IMR-90 (cell line): ENCODE results near the gene SMC5. TPM values are rescaled to one million over a fixed set of nuclear protein-coding genes. Genes with fewer than 3 reads are reported as not detected.
A peak's percentile ranks its signal among the peaks of the same experiment; 100 is the strongest.

Source experiments
- ATAC-seq: fragments of 200-7000 bp; cut with Tn5 transposase; 2 replicates; pipeline ENCODE4 v1.9.1; 2020; ENCODE audit warnings: low read depth, mild to moderate bottlenecking, moderate library complexity
- BruUV-seq: library from RNA; stranded (reverse); fragments of 400-500 nt; replicated peaks from 2 replicates; lab custom pipeline; 2021; lab: Mats Ljungman, UMichigan
- CTCF ChIA-PET: fragments of 300-600 bp; formaldehyde crosslinking; extraction: SDS; loops from one replicate; lab custom pipeline; 2021; ENCODE audit warnings: antibody characterized with exemption; lab: Yijun Ruan, JAX
- POLR2A ChIA-PET: fragments of 300-600 bp; sonication (Branson Sonifier 250); formaldehyde crosslinking; loops from one replicate; lab custom pipeline; 2022; ENCODE audit warnings: antibody characterized with exemption; ENCODE audit not compliant: unreplicated experiment; lab: Charles Lee
- DNase-seq: peaks from one replicate; pipeline ENCODE4 v3.0.0; 2013
- H2AFZ ChIP-seq: replicated peaks from 2 replicates; pipeline ENCODE3; 2013; ENCODE audit warnings: low read length, mild to moderate bottlenecking; ENCODE audit not compliant: poor library complexity
- H2AK5ac ChIP-seq: 2 replicates; pipeline ENCODE4 v1.6.1; 2013; ENCODE audit warnings: low read depth, low read length, inconsistent platforms
- H2AK9ac ChIP-seq: replicated peaks from 2 replicates; pipeline ENCODE3; 2013; ENCODE audit warnings: mild to moderate bottlenecking, low read depth, low read length, moderate library complexity; ENCODE audit not compliant: poor library complexity
- H2BK120ac ChIP-seq: 2 replicates; pipeline ENCODE4 v1.6.1; 2013; ENCODE audit warnings: low read depth, low read length, inconsistent platforms
- H2BK15ac ChIP-seq: 3 replicates; pipeline ENCODE4 v1.6.1; 2013; ENCODE audit warnings: low read depth, low read length, inconsistent platforms
- H2BK20ac ChIP-seq: 2 replicates; pipeline ENCODE4 v1.6.1; 2013; ENCODE audit warnings: low read depth, mild to moderate bottlenecking, inconsistent platforms, low read length, moderate library complexity
- H2BK5ac ChIP-seq: 2 replicates; pipeline ENCODE4 v1.6.1; 2013; ENCODE audit warnings: mild to moderate bottlenecking, low read depth, low read length, inconsistent platforms; ENCODE audit not compliant: poor library complexity, severe bottlenecking
- H3K14ac ChIP-seq: replicated peaks from 2 replicates; pipeline ENCODE4 v1.6.1; 2013; ENCODE audit warnings: low read depth, low read length, inconsistent platforms
- H3K18ac ChIP-seq: 2 replicates; pipeline ENCODE4 v1.6.1; 2013; ENCODE audit warnings: low read depth, low read length, control low read depth
- H3K23ac ChIP-seq: 2 replicates; pipeline ENCODE4 v1.6.1; 2013; ENCODE audit warnings: low read depth, low read length, inconsistent platforms
- H3K27ac ChIP-seq: 2 replicates; pipeline ENCODE4 v1.5.1; 2013; ENCODE audit warnings: mild to moderate bottlenecking, control low read depth, low read length; ENCODE audit not compliant: insufficient read depth
- H3K27me3 ChIP-seq: 2 replicates; pipeline ENCODE4 v1.6.1; 2013; ENCODE audit warnings: low read length; ENCODE audit not compliant: control insufficient read depth, insufficient read depth
- H3K36me3 ChIP-seq: 2 replicates; pipeline ENCODE4 v1.6.1; 2013; ENCODE audit warnings: low read length, mixed read lengths; ENCODE audit not compliant: control insufficient read depth, insufficient read depth
- H3K4ac ChIP-seq: 2 replicates; pipeline ENCODE4 v1.6.1; 2013; ENCODE audit warnings: low read depth, low read length, inconsistent platforms
- H3K4me1 ChIP-seq: 2 replicates; pipeline ENCODE4 v1.6.1; 2013; ENCODE audit warnings: low read length, mixed read lengths; ENCODE audit not compliant: control insufficient read depth, insufficient read depth
- H3K4me2 ChIP-seq: 2 replicates; pipeline ENCODE4 v1.6.1; 2013; ENCODE audit warnings: low read depth, mild to moderate bottlenecking, control low read depth, low read length, moderate library complexity
- H3K4me3 ChIP-seq: 2 replicates; pipeline ENCODE4 v1.5.1; 2013; ENCODE audit warnings: low read depth, mild to moderate bottlenecking, control low read depth, low read length, moderate library complexity; ENCODE audit not compliant: insufficient read depth
- H3K56ac ChIP-seq: 2 replicates; pipeline ENCODE4 v1.6.1; 2013; ENCODE audit warnings: low read length, inconsistent platforms; ENCODE audit not compliant: insufficient read depth; ENCODE audit errors: extremely low read depth
- H3K79me1 ChIP-seq, 2 experiments: 2 replicates each; pipeline ENCODE4 v1.6.1; 2013; ENCODE audit warnings: low read length in 2 of 2, inconsistent platforms in 1 of 2, low read depth in 1 of 2
- H3K9ac ChIP-seq: 2 replicates; pipeline ENCODE4 v1.6.1; 2013; ENCODE audit warnings: low read depth, low read length, control low read depth
- H3K9me1 ChIP-seq: 2 replicates; pipeline ENCODE4 v1.6.1; 2013; ENCODE audit warnings: low read length, inconsistent platforms; ENCODE audit not compliant: insufficient read depth
- H3K9me3 ChIP-seq: 2 replicates; pipeline ENCODE4 v1.6.1; 2013; ENCODE audit warnings: low read length; ENCODE audit not compliant: control insufficient read depth, insufficient read depth
- H4K20me1 ChIP-seq: 2 replicates; pipeline ENCODE4 v1.6.1; 2013; ENCODE audit warnings: low read length, inconsistent platforms; ENCODE audit not compliant: insufficient read depth
- H4K5ac ChIP-seq: 2 replicates; pipeline ENCODE4 v1.6.1; 2013; ENCODE audit warnings: mild to moderate bottlenecking, low read depth, low read length, control low read depth
- H4K8ac ChIP-seq, 2 experiments: 2 replicates each; pipeline ENCODE4 v1.6.1; 2013; ENCODE audit warnings: low read depth in 2 of 2, low read length in 2 of 2, control low read depth in 1 of 2, inconsistent platforms in 1 of 2
- H4K91ac ChIP-seq: 2 replicates; pipeline ENCODE4 v1.6.1; 2013; ENCODE audit warnings: low read depth, low read length, inconsistent platforms; ENCODE audit not compliant: insufficient read depth
- CEBPB ChIP-seq: IDR thresholded peaks from 2 replicates; pipeline ENCODE4 v1.6.1; 2012; ENCODE audit warnings: low read depth, low read length, improper control_type of control experiment
- CHD1 ChIP-seq: IDR thresholded peaks from 2 replicates; pipeline ENCODE4 v1.6.1; 2012; ENCODE audit warnings: low read depth, low read length, improper control_type of control experiment
- FOS ChIP-seq: fragments of 150-350 bp; IDR thresholded peaks from 2 replicates; pipeline ENCODE4 v1.6.1; 2016; ENCODE audit warnings: low read depth, low read length
- MAFK ChIP-seq: IDR thresholded peaks from 2 replicates; pipeline ENCODE4 v1.6.1; 2012; ENCODE audit warnings: low read depth, low read length, improper control_type of control experiment
- MAZ ChIP-seq: IDR thresholded peaks from 2 replicates; pipeline ENCODE4 v1.6.1; 2012; ENCODE audit warnings: low read depth, mild to moderate bottlenecking, low read length, improper control_type of control experiment, moderate library complexity, borderline replicate concordance
- MXI1 ChIP-seq: IDR thresholded peaks from 2 replicates; pipeline ENCODE4 v1.6.1; 2012; ENCODE audit warnings: low read depth, mild to moderate bottlenecking, low read length, moderate library complexity, borderline replicate concordance
- NFE2L2 ChIP-seq: fragments of 150-350 bp; IDR thresholded peaks from 2 replicates; pipeline ENCODE4 v1.6.1; 2016; ENCODE audit warnings: low read depth, mild to moderate bottlenecking, low read length
- POLR2A ChIP-seq: IDR thresholded peaks from 2 replicates; pipeline ENCODE4 v1.6.1; 2012; ENCODE audit warnings: mild to moderate bottlenecking, low read depth, low read length
- RAD21 ChIP-seq: IDR thresholded peaks from 2 replicates; pipeline ENCODE4 v1.6.1; 2012; ENCODE audit warnings: low read length, improper control_type of control experiment
- RCOR1 ChIP-seq: IDR thresholded peaks from 2 replicates; pipeline ENCODE4 v1.6.1; 2012; ENCODE audit warnings: mild to moderate bottlenecking, low read length, improper control_type of control experiment; ENCODE audit not compliant: insufficient replicate concordance
- RFX5 ChIP-seq: IDR thresholded peaks from 2 replicates; pipeline ENCODE4 v1.8.0; 2012; ENCODE audit warnings: low read depth, mild to moderate bottlenecking, low read length, moderate library complexity
- SMC3 ChIP-seq: fragments of 150-350 bp; IDR thresholded peaks from 2 replicates; pipeline ENCODE4 v1.6.1; 2016; ENCODE audit warnings: low read depth, mild to moderate bottlenecking, antibody characterized with exemption, low read length, moderate library complexity
- WGBS, 2 experiments: methylation state at CpG; one replicate each; pipeline versions ENCODE4 v1.1.5 to v1.1.7; 2013; ENCODE audit warnings: missing lambda C conversion rate in 2 of 2; ENCODE audit not compliant: insufficient read length in 1 of 2; ENCODE audit errors: extremely low coverage in 2 of 2; 5-methylcytosine and 5-hydroxymethylcytosine counted together
- dilution Hi-C: fragments of 300-500 bp; cut with HindIII; formaldehyde crosslinking; loops from one replicate; pipeline ENCODE4 v1.14.3; 2018; ENCODE audit warnings: low sequenced_read_pairs; ENCODE audit not compliant: unreplicated experiment
- in situ Hi-C: fragments of 300-500 bp; cut with MboI; formaldehyde crosslinking; loops from 3 replicates; pipeline ENCODE4 v1.14.3; 2019; ENCODE audit warnings: low sequenced_read_pairs, inconsistent platforms, mixed read lengths
- intact Hi-C: fragments of 100-400 bp; cut with micrococcal nuclease; formaldehyde crosslinking; loops from 2 replicates; pipeline ENCODE4 v1.10.0; 2022
- polyA plus RNA-seq, 3 experiments: library from polyadenylated mRNA; depleted of rRNA; stranded (reverse); fragments of >200 nt; gene quantifications; 2 replicates each; pipeline ENCODE4 v1.2.3, GENCODE V29; 2012; ENCODE audit warnings: low replicate concordance in 1 of 3
- total RNA-seq: library from RNA; depleted of rRNA; stranded (reverse); fragments of >200 nt; gene quantifications from 2 replicates; pipeline ENCODE4 v1.2.3, GENCODE V29; 2012
- TF ChIP-seq, protein P1 (sequence below): fragments of 150-350 bp; IDR thresholded peaks from 2 replicates; pipeline ENCODE4 v1.6.1; 2017; ENCODE audit warnings: mild to moderate bottlenecking, antibody characterized with exemption, low read length, low read depth
- TF ChIP-seq, protein P2 (sequence below): conservative IDR thresholded peaks from 2 replicates; pipeline ENCODE4 v1.5.1; 2012; ENCODE audit warnings: mild to moderate bottlenecking, low read depth, low read length, improper control_type of control experiment
- TF ChIP-seq, protein P3 (sequence below): fragments of 150-350 bp; IDR thresholded peaks from 2 replicates; pipeline ENCODE4 v1.6.1; 2016; ENCODE audit warnings: low read depth, mild to moderate bottlenecking, low read length, moderate library complexity, borderline replicate concordance

SMC5 gene
- total and polyA plus RNA-seq, 2 of the 4 experiments (the other 2 are of a cell fraction), result 12.0 to 13.3 TPM

DNA sequence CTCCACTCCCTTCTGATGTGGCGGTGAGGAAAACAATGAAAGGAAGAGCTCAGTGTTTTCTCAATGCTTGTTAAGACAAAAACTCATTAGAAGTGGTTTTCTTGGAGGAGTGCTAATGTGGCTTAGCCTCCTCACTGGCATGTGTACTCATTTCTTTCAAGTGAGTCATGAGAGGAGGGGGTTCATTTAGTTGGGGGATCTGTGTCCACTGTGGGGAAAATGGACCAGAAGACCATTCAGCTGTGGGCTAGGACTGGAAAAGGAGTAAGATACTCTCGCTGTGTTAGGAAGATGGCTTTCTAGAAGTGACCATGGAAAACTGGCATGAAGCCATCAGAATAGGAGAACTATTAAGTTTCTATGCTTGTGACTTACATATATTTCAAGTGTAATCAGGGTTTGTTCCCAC is 132.2 kb downstream of the SMC5 start:
- Histone ChIP-seq H3K4ac (no peak overlapping the region), H3K4me2 (0 out of 2 replicates have a peak overlapping the region, but pooled peaks have one; percentile 47), H2AK5ac (no peak overlapping the region), H3K9me1 (peaks cover 22% of the 10 kb centered on the region), H4K91ac (no peak overlapping the region), H4K8ac (no peak overlapping the region), H3K36me3 (peaks cover 8% of the 10 kb centered on the region), H3K4me3 (no peak overlapping the region), H4K5ac (no peak overlapping the region), H3K27ac (no peak overlapping the region), H2BK120ac (no peak overlapping the region), H4K20me1 (peaks cover 77% of the 10 kb centered on the region), H3K9ac (no peak overlapping the region), H3K79me1 (peaks cover 26 to 79% of the 10 kb centered on the region in 2 experiments), H2AFZ (no peak overlapping the region), H3K9me3 (no peaks in the 10 kb centered on the region), H3K23ac (no peak overlapping the region), H3K14ac (no peak overlapping the region), H3K56ac (no peak overlapping the region), H2BK20ac (no peak overlapping the region), H2AK9ac (no peak overlapping the region), H2BK15ac (no peak overlapping the region), H3K27me3 (no peaks in the 10 kb centered on the region), H3K18ac (no peak overlapping the region), H3K4me1 (peaks cover 14% of the 10 kb centered on the region), H2BK5ac (no peak overlapping the region)
- no TSS peak for BruUV-seq
- POLR2A ChIA-PET, result no interaction called here
- in situ Hi-C loops, result no loop called here
- DNase-seq (no peak), ATAC-seq (no peak)
- intact Hi-C loops, result no loop called here
- TF ChIP-seq, protein P1, sequence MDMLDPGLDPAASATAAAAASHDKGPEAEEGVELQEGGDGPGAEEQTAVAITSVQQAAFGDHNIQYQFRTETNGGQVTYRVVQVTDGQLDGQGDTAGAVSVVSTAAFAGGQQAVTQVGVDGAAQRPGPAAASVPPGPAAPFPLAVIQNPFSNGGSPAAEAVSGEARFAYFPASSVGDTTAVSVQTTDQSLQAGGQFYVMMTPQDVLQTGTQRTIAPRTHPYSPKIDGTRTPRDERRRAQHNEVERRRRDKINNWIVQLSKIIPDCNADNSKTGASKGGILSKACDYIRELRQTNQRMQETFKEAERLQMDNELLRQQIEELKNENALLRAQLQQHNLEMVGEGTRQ, result no peak
- TF ChIP-seq RFX5 (no peak), SMC3 (no peak), MXI1 (no peak), FOS (no peak), NFE2L2 (no peak), MAFK (no peak), CEBPB (no peak), POLR2A (no peak), CHD1 (no peak), MAZ (no peak), RCOR1 (no peak), RAD21 (no peak)
- TF ChIP-seq, protein P2, sequence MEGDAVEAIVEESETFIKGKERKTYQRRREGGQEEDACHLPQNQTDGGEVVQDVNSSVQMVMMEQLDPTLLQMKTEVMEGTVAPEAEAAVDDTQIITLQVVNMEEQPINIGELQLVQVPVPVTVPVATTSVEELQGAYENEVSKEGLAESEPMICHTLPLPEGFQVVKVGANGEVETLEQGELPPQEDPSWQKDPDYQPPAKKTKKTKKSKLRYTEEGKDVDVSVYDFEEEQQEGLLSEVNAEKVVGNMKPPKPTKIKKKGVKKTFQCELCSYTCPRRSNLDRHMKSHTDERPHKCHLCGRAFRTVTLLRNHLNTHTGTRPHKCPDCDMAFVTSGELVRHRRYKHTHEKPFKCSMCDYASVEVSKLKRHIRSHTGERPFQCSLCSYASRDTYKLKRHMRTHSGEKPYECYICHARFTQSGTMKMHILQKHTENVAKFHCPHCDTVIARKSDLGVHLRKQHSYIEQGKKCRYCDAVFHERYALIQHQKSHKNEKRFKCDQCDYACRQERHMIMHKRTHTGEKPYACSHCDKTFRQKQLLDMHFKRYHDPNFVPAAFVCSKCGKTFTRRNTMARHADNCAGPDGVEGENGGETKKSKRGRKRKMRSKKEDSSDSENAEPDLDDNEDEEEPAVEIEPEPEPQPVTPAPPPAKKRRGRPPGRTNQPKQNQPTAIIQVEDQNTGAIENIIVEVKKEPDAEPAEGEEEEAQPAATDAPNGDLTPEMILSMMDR, result no peak
- TF ChIP-seq, protein P3, sequence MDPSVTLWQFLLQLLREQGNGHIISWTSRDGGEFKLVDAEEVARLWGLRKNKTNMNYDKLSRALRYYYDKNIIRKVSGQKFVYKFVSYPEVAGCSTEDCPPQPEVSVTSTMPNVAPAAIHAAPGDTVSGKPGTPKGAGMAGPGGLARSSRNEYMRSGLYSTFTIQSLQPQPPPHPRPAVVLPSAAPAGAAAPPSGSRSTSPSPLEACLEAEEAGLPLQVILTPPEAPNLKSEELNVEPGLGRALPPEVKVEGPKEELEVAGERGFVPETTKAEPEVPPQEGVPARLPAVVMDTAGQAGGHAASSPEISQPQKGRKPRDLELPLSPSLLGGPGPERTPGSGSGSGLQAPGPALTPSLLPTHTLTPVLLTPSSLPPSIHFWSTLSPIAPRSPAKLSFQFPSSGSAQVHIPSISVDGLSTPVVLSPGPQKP, result no peak
- CTCF ChIA-PET, result interaction anchor here (1.1 kb wide), 1 partner anchor 24 kb away, joined by 3 read pairs; no protein-coding TSS in a partner anchor
- dilution Hi-C loops, result no loop called here
- 86% methylated on average over 1 of the region's 2 CpGs; no CpG with 5 or more reads in 1 of the 2 experiments for WGBS, 2 experiments
